Measurements from ENCODE around the gene FBXW10.
"Not testable (repeated sequence)": the region's sequence is repeated elsewhere in the genome, so short reads cannot be mapped to it uniquely, and the experiment has no call there.

DNA sequence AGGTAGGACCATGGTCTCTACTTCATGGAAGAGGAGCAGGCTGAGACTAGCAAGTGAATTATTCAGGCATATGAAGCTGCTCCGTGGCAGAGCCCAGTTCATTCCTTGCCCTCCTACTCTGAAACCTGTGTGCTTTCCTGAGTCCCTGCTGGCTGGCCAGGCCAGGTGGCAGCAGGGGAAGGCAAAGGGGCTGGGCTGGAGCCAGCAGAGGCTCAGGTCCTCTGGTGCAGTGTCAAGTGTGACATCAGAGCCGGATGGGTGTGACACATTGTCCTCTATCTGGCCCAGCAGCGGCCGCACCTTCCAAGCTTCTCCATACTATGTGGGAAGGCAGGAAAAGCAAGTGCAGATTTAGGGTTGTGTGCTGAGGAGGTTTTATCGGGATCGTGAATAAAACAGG, 2.6 kb upstream of the FBXW10 start:
- TF ChIP-seq, protein P1, sequence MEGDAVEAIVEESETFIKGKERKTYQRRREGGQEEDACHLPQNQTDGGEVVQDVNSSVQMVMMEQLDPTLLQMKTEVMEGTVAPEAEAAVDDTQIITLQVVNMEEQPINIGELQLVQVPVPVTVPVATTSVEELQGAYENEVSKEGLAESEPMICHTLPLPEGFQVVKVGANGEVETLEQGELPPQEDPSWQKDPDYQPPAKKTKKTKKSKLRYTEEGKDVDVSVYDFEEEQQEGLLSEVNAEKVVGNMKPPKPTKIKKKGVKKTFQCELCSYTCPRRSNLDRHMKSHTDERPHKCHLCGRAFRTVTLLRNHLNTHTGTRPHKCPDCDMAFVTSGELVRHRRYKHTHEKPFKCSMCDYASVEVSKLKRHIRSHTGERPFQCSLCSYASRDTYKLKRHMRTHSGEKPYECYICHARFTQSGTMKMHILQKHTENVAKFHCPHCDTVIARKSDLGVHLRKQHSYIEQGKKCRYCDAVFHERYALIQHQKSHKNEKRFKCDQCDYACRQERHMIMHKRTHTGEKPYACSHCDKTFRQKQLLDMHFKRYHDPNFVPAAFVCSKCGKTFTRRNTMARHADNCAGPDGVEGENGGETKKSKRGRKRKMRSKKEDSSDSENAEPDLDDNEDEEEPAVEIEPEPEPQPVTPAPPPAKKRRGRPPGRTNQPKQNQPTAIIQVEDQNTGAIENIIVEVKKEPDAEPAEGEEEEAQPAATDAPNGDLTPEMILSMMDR (IDR thresholded peaks at IDR 0.05; ENCODE audit: poor library complexity, severe bottlenecking): not testable (repeated sequence)
- TF ChIP-seq EP300 (conservative IDR thresholded peaks at IDR 0.05; ENCODE audit: poor library complexity, severe bottlenecking); SMC3 (conservative IDR thresholded peaks at IDR 0.05; ENCODE audit: poor library complexity); POLR2AphosphoS5 (IDR thresholded peaks at IDR 0.05); EZH2 (IDR thresholded peaks at IDR 0.05; ENCODE audit: borderline replicate concordance, insufficient read depth, low read length, poor library complexity, severe bottlenecking); RAD21 (conservative IDR thresholded peaks at IDR 0.05): not testable (repeated sequence)
- TF ChIP-seq, protein P2, sequence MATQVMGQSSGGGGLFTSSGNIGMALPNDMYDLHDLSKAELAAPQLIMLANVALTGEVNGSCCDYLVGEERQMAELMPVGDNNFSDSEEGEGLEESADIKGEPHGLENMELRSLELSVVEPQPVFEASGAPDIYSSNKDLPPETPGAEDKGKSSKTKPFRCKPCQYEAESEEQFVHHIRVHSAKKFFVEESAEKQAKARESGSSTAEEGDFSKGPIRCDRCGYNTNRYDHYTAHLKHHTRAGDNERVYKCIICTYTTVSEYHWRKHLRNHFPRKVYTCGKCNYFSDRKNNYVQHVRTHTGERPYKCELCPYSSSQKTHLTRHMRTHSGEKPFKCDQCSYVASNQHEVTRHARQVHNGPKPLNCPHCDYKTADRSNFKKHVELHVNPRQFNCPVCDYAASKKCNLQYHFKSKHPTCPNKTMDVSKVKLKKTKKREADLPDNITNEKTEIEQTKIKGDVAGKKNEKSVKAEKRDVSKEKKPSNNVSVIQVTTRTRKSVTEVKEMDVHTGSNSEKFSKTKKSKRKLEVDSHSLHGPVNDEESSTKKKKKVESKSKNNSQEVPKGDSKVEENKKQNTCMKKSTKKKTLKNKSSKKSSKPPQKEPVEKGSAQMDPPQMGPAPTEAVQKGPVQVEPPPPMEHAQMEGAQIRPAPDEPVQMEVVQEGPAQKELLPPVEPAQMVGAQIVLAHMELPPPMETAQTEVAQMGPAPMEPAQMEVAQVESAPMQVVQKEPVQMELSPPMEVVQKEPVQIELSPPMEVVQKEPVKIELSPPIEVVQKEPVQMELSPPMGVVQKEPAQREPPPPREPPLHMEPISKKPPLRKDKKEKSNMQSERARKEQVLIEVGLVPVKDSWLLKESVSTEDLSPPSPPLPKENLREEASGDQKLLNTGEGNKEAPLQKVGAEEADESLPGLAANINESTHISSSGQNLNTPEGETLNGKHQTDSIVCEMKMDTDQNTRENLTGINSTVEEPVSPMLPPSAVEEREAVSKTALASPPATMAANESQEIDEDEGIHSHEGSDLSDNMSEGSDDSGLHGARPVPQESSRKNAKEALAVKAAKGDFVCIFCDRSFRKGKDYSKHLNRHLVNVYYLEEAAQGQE (IDR thresholded peaks at IDR 0.05; ENCODE audit: borderline replicate concordance): not testable (repeated sequence)

Measured in neural cell (in vitro differentiated cells).